Aortic smooth muscle cell (primary cell): ENCODE results near the gene POLE. TPM values are rescaled to one million over a fixed set of nuclear protein-coding genes. Genes with fewer than 3 reads are reported as not detected.

Experiments
- total RNA-seq: library from RNA; depleted of rRNA; stranded (reverse); fragments of >200 nt; gene quantifications from 2 replicates; pipeline ENCODE4 v1.2.3, GENCODE V29; 2014

Gene POLE
- total RNA-seq, result 19.8 and 29.7 TPM in 2 replicates

GRCh38 chr12:132687211-132688164 lies at the start of gene POLE, which contains the start of gene PXMP2:
Gene POLE (minus strand): TSS chr12:132687342. CDS start chr12:132687315, 27 bp downstream.
Gene PXMP2 (plus strand): TSS chr12:132687587. CDS start chr12:132687671, 84 bp downstream.

DNA sequence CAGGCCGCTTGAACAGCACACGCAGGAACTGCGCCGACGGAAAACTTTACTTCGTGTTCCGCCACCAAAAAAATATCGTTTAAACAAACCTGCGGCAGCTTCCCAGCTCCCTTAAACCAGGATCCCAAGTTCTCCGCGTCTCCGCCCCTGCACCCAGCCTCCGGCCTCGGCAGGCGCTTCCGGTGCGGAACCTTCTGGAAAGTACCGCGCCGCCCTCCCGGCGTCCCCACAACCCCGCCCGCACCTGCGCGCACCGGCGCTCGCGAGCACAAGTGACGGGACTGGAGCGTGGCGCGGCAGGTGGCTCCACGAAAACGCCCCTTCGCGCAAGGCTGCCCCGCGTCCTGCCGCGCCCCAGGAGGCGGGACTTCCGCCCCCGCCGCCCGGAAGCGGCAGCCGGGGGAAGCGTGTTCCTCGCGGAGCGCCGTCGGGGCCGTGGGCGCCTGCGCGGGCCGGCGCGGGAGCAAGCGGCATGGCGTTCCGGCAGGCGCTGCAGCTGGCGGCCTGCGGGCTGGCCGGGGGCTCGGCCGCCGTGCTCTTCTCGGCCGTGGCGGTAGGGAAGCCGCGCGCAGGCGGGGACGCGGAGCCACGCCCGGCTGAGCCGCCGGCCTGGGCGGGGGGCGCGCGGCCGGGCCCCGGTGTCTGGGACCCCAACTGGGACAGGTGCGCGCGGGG lies 23.4 kb upstream of the POLE start, which contains the start of gene PGAM5:
Gene PGAM5 (plus strand): TSS at position 438 of the 675 bp plus-strand sequence. CDS start 35 bp downstream, at position 473.

GRCh38 chr12:132618683-132619043 lies 68.5 kb downstream of the POLE start, which contains the start of gene P2RX2:
Gene P2RX2 (plus strand): TSS chr12:132618776. CDS start chr12:132618817, 41 bp downstream.

DNA sequence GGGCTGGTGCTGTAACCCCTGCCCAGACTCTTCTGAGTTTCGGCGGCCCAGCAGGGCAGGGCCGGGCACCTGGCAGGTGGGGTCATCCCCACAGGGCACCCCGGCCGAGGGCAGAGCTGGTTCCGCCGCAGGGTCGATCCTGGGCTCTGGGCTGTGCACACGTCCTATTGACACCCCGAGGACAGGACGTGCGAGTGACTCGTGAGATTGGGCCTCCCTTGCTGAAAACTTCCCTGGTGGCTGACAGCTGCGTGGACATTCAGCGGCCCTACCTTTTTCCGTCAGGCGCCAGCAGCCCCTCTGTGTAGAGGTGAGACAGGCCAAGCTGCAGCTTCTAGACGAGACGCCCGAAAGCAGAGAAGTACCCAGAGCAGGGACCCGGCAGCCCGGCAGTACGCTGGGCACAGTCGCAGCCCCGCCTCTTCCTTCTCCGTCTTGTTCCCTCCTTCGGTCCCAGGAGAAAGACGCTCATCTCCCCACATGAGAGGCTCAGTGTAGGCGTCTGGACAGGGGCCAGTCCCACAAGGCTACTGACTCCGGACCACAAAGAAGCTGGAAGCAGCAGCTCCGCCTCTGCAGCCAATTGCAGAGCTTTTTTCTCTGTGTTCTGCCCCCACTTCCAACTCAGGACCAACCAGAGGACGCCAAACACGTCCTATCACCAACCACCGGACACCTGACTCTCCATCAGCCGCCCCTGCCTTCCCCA lies 76.9 kb downstream of the POLE start, which contains the start of gene LRCOL1:
Gene LRCOL1 (minus strand): TSS at position 532 of the 709 bp plus-strand sequence. CDS start 4,331 bp downstream, outside the sequence.

Other genes with a start within 250 kb of the POLE start
- 1.1 and 1.4 TPM in 2 replicates for gene FBRSL1, start 197.2 kb downstream of the POLE start, total RNA-seq
- not detected in 2 replicates for gene LRCOL1, start 76.8 kb downstream of the POLE start, total RNA-seq
- gene P2RX2, start 68.6 kb downstream of the POLE start, total RNA-seq, result not detected in 2 replicates
- 13.3 and 13.5 TPM in 2 replicates for gene PXMP2, start 245 bp upstream of the POLE start, total RNA-seq
- 19.9 and 29.5 TPM in 2 replicates for gene PGAM5, start 23.5 kb upstream of the POLE start, total RNA-seq
- 51.1 and 63.1 TPM in 2 replicates for gene ANKLE2, start 74.5 kb upstream of the POLE start, total RNA-seq
- 132 and 178 TPM in 2 replicates for gene GOLGA3, start 141.5 kb upstream of the POLE start, total RNA-seq
- 37.4 and 37.7 TPM in 2 replicates for gene CHFR, start 200.3 kb upstream of the POLE start, total RNA-seq